IPS-18a (cell line): ENCODE measurements around the gene FTO.

Experiments
- H3K27ac ChIP-seq: one replicate; pipeline ENCODE4 v1.5.1; 2013; ENCODE audit warnings: low read length
- H3K27me3 ChIP-seq: one replicate; pipeline ENCODE4 v1.6.1; 2013; ENCODE audit warnings: mild to moderate bottlenecking, low read length; ENCODE audit not compliant: control insufficient read depth, insufficient read depth
- H3K36me3 ChIP-seq: one replicate; pipeline ENCODE4 v1.6.1; 2013; ENCODE audit warnings: low read depth, low read length; ENCODE audit not compliant: control insufficient read depth
- H3K4me1 ChIP-seq: one replicate; pipeline ENCODE4 v1.6.1; 2013; ENCODE audit warnings: low read depth, low read length; ENCODE audit not compliant: control insufficient read depth
- H3K4me3 ChIP-seq: one replicate; pipeline ENCODE4 v1.5.1; 2013; ENCODE audit warnings: low read length
- H3K9ac ChIP-seq: one replicate; pipeline ENCODE4 v1.6.1; 2013; ENCODE audit warnings: mild to moderate bottlenecking, low read length, moderate library complexity
- H3K9me3 ChIP-seq: one replicate; pipeline ENCODE4 v1.6.1; 2013; ENCODE audit warnings: low read depth, low read length; ENCODE audit not compliant: control insufficient read depth

FTO gene

DNA sequence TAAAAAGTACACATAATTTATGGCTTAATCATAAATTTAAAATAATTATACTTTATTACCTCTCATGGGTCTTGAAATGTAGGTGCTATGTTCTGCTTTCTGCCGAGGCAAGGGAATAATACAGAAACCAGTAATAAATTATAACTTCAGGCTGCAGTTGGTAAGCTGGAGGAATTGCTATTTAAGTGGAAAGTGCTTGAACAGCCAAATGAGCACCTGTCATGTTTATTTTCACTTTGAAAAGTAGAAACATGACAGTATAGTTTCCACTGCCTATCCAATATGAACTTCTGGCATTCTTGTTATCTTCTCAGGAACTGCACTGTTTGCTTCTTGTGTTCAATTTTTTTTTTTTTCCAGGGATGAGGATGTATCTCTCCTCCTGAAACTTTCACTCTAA is 146.0 kb downstream of the FTO start:
- no peak overlapping the region for H3K4me3 ChIP-seq
- no peaks in the 10 kb centered on the region for H3K9me3 ChIP-seq
- H3K27me3 ChIP-seq: no peaks in the 10 kb centered on the region
- H3K9ac ChIP-seq: no peak overlapping the region
- no peaks in the 10 kb centered on the region for H3K36me3 ChIP-seq
- no peak overlapping the region for H3K27ac ChIP-seq
- H3K4me1 ChIP-seq: peaks cover 12% of the 10 kb centered on the region

DNA sequence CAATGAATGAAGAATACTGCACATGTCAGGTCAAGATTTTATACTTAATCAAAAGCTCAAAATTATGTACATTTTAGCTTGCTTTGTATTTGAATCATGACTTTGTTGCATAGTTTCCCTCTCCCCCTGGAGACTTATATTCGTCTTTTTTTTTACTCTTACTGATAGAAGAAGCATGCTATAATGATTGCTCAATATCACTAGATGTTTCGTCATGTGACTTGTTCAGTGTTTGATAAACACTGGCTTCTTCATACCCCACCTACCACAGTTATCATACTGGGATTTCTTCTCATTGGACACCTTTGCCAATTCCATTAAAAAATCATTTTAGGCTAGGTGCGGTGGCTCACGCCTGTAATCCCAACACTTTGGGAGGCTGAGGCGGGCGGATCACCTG is 148.7 kb downstream of the FTO start:
- H3K27me3 ChIP-seq: no peaks in the 10 kb centered on the region
- H3K4me1 ChIP-seq: peaks cover 12% of the 10 kb centered on the region
- H3K9me3 ChIP-seq: no peaks in the 10 kb centered on the region
- no peak overlapping the region for H3K27ac ChIP-seq
- H3K9ac ChIP-seq: no peak overlapping the region
- H3K4me3 ChIP-seq: no peak overlapping the region
- H3K36me3 ChIP-seq: no peaks in the 10 kb centered on the region

DNA sequence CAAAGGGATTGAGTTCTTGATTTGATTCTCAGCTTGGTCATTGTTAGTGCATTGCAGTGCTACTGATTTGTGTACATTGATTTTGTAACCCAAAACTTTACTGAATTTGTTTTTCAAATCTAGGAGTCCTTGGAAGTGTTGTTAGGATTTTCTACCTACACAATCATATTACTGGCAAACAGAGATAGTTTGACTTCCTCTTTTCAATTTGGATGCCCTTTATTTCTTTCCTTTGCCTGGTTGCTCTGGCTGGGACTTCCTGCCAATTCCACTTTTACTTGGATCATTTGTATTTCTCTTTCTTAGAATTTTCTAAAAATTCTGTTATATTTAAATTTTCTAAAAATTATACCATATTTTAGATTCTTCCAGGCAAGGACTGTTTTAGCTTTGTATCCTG is 151.1 kb downstream of the FTO start:
- no peak overlapping the region for H3K9ac ChIP-seq
- H3K27ac ChIP-seq: no peak overlapping the region
- no peaks in the 10 kb centered on the region for H3K36me3 ChIP-seq
- H3K4me1 ChIP-seq: no peaks in the 10 kb centered on the region
- no peak overlapping the region for H3K4me3 ChIP-seq
- H3K9me3 ChIP-seq: no peaks in the 10 kb centered on the region
- no peaks in the 10 kb centered on the region for H3K27me3 ChIP-seq

DNA sequence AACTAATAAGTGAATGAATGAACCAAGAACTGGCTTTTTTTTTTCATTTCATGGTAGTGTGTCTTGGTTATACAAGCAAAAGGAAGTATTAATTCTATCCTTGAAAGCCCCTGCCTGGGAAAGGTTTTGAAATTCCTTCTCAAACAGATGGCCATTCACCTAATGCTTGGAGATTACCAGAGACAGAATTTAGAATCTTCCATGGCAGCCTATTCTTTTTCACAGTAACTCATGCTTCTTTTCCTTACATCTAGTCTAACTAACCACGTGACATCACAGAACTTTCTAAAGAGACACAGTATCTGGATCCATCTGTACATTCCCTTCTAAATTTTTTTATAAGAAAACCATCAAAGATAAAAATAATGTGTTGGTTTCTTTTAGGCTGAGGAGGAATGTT is 151.6 kb downstream of the FTO start:
- Histone ChIP-seq H3K27me3 (no peaks in the 10 kb centered on the region), H3K36me3 (no peaks in the 10 kb centered on the region), H3K4me3 (no peak overlapping the region), H3K27ac (no peak overlapping the region), H3K9ac (no peak overlapping the region), H3K9me3 (no peaks in the 10 kb centered on the region), H3K4me1 (no peaks in the 10 kb centered on the region)

DNA sequence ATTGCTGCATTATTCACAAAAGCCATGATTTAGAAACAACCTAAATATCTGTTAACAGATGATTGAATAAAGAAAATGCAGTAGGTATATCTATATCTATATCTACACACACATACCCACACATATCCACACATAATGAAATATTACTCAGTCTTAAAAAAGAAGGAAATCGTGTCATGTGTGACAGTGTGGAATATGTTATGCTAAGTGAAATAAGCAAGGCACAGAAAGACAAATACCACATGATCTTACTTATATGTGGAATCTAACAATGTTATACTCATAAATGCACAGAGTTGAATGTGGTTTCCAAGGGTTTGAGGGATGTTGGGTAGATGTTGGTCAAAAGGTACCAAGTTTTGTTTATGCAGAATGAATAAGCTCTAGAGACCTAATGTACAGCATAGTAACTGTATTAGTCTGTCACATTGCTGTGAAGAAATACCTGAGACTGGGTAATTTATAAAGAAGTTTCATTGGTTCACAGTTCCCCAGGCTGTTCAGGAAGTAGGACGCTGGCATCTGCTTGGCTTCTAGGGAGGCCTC is 156.1 kb downstream of the FTO start:
- Histone ChIP-seq H3K9ac (no peak overlapping the region), H3K36me3 (no peaks in the 10 kb centered on the region), H3K4me3 (no peak overlapping the region), H3K27me3 (no peaks in the 10 kb centered on the region), H3K4me1 (peaks cover 2% of the 10 kb centered on the region), H3K9me3 (no peaks in the 10 kb centered on the region), H3K27ac (no peak overlapping the region)

DNA sequence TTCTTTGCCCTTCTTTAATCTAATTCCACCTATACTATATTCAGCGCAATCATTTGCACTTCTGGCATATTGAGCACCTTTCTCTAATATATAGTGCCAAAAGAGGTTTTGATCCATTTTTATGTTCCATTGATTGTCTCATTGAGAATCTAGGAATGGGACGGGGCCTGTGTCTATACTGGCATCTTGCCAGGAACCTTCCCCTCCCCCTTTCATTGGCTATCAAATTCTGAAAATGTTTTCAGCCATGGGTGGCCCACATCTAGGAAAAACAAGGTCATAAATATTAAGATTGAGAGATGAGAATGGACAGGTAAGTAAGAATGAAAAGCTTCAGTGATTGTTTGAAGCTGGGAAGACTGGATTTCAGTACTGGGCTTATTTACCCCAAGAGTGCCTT is 159.9 kb downstream of the FTO start:
- Histone ChIP-seq H3K4me3 (no peak overlapping the region), H3K9ac (no peak overlapping the region), H3K36me3 (no peaks in the 10 kb centered on the region), H3K27ac (no peak overlapping the region), H3K27me3 (no peaks in the 10 kb centered on the region), H3K9me3 (no peaks in the 10 kb centered on the region), H3K4me1 (peaks cover 13% of the 10 kb centered on the region)

DNA sequence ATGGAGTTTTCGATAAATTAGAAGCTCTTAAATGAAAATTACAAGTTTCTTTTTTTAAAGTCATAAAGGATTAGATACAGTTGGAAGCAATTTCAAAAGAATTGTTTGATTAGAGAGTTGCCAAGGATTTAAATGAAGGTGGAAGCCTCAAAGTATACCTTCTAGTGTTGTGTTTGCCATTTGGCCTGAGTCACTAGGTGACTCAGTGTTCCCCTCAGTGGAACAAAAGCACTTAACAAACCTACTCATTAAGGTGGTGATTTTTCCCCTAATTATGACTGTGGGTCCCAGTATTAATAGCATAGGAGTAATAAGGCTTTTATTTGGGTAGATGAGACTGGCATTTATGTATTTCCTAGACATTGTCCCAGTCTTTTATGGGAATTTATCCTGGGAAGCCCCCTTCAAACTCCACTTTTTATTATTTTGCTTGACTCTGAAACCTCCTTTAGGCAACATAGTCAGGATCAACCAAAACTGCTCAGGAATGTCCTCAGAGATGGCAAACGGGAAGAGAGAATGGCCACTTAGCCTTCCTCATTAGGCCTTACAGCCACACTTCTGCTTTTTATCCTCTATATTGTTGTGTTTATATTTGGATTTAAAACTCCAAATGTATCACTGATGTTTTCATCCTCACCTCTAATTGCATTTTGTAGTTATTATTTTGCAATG is 161.0 kb downstream of the FTO start:
- H3K9me3 ChIP-seq: no peaks in the 10 kb centered on the region
- peaks cover 13% of the 10 kb centered on the region for H3K4me1 ChIP-seq
- no peak overlapping the region for H3K9ac ChIP-seq
- H3K36me3 ChIP-seq: no peaks in the 10 kb centered on the region
- H3K27me3 ChIP-seq: no peaks in the 10 kb centered on the region
- H3K4me3 ChIP-seq: no peak overlapping the region
- H3K27ac ChIP-seq: peak overlapping the region; percentile 51

DNA sequence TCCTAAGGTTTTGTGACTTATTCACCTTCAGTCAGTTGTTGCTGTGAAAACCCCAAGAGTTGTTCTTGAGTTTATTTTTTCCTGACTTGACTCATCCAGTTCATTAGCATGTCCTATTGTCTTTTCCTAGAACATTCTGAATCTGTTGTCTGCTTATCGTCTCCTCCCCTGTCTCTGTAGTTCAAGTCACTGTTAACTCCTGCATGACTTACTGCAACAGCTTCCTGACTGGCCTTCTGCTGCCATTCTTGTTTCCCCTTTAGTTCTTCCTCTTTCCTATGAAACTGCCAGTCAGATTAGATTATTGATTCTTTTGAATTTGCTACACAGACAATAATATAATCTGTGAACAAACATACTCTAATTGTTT is 161.5 kb downstream of the FTO start:
- peak overlapping the region; percentile 51 for H3K27ac ChIP-seq

DNA sequence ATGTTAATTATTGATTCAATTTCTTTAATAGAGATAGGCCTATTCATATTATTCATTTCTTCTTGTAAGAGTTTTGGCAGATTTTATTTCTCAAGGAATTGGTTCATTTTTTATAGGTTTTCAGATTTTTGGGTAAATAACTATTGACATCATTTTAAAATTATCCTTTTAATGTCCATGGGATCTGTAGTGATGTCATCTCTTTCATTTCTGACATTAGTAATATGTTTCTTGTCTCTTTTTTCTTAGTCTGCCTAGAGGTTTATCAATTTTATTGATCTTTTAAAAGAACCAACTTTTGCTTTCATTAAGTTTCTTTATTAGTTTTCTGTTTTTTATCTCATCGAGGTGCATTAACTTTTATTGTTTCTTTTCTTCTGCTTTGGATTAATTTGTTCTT is 162.6 kb downstream of the FTO start:
- peaks cover 13% of the 10 kb centered on the region for H3K4me1 ChIP-seq
- no peak overlapping the region for H3K4me3 ChIP-seq
- H3K36me3 ChIP-seq: no peaks in the 10 kb centered on the region
- no peak overlapping the region for H3K9ac ChIP-seq
- H3K27ac ChIP-seq: no peak overlapping the region
- no peaks in the 10 kb centered on the region for H3K27me3 ChIP-seq
- peaks cover 10% of the 10 kb centered on the region for H3K9me3 ChIP-seq

More for the DNA sequence above, 161.5 kb downstream of the FTO start:
- H3K36me3 ChIP-seq: no peaks in the 10 kb centered on the region
- peaks cover 13% of the 10 kb centered on the region for H3K4me1 ChIP-seq
- H3K9me3 ChIP-seq: peaks cover 2% of the 10 kb centered on the region
- no peaks in the 10 kb centered on the region for H3K27me3 ChIP-seq
- H3K9ac ChIP-seq: no peak overlapping the region
- H3K4me3 ChIP-seq: no peak overlapping the region

DNA sequence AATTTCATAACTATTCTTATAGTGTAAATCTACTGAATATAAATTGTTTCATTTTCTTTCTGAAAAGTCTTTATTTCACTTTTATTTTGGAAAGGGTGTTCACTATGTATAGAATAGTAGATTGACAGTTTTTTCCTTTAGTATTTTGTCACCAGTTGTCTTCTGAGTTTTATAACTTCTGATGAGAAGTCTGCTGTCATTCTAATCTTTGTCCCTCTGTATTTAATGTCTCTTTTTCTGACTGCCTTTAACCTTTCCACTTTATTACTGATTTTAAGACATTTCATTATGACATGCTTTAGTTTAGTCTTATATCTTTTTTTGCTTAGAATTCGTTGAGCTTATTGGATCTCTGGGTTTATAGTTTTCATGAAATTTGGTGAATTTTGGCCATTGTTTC is 166.9 kb downstream of the FTO start:
- no peak overlapping the region for H3K27ac ChIP-seq
- no peak overlapping the region for H3K9ac ChIP-seq
- H3K4me1 ChIP-seq: peaks cover 3% of the 10 kb centered on the region
- H3K9me3 ChIP-seq: peaks cover 10% of the 10 kb centered on the region
- H3K4me3 ChIP-seq: no peak overlapping the region
- no peaks in the 10 kb centered on the region for H3K27me3 ChIP-seq
- H3K36me3 ChIP-seq: no peaks in the 10 kb centered on the region

DNA sequence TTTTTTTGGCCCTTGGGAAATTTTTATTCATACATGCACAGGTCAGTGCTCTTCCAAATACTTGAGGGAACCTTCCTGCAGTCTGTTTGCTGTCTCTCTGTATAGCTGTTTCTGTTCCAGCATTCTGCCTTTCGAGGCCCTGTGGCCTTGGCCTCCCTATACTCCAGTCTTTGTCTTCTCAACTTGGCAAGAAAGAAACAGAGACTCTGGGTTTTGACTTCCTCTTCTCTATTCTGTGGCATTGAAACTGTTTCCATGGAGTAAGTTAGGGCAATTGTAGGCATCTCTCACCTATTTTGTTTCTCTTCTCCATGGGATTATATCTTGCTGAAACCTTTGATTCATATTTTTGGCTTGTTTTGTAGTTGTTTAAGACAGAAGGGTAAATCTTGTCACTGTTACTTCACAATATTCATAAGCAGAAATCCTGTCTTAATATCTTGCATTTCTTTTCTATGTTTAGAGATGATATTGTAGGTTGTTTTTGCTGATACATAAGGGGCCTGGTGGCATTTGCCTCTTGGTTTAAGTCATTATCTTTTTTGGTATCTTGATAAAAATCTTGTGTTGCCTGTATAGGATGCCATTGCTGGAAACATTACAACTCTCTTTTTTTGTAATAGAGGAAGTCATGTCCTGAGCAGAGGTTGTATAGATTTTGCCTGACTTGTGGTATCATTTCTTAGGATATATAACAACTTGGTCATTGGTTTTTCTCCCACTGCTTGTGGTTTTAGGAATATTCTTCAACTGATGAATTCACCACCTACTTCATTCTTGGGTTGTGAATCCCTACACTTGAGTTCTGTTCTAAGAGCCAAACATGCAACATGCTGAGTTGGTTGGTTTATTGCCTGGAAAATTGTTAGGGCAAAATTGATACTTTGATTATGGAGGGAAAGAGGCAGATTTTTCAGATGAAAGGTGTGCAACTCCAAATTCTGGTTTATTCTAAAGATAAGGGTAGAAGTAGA is 168.6 kb downstream of the FTO start:
- no peak overlapping the region for H3K4me3 ChIP-seq
- no peaks in the 10 kb centered on the region for H3K4me1 ChIP-seq
- H3K36me3 ChIP-seq: no peaks in the 10 kb centered on the region
- H3K9ac ChIP-seq: no peak overlapping the region
- H3K9me3 ChIP-seq: peaks cover 10% of the 10 kb centered on the region
- no peak overlapping the region for H3K27ac ChIP-seq
- H3K27me3 ChIP-seq: no peaks in the 10 kb centered on the region
